22Rv1 (cell line): ENCODE measurements around the gene GAREM2.

ENCODE experiments used
- H3K27ac ChIP-seq: fragments of 450-650 bp; 2 replicates; pipeline ENCODE4 v1.5.1; 2017
- ZFX ChIP-seq: fragments of 450-650 bp; IDR thresholded peaks from 2 replicates; pipeline ENCODE4 v1.6.1; 2017; ENCODE audit warnings: antibody characterized with exemption, borderline replicate concordance
- TF ChIP-seq, protein P1 (sequence below): fragments of 450-650 bp; IDR thresholded peaks from 2 replicates; pipeline ENCODE4 v1.5.1; 2017; ENCODE audit warnings: mild to moderate bottlenecking

The GAREM2 gene

DNA sequence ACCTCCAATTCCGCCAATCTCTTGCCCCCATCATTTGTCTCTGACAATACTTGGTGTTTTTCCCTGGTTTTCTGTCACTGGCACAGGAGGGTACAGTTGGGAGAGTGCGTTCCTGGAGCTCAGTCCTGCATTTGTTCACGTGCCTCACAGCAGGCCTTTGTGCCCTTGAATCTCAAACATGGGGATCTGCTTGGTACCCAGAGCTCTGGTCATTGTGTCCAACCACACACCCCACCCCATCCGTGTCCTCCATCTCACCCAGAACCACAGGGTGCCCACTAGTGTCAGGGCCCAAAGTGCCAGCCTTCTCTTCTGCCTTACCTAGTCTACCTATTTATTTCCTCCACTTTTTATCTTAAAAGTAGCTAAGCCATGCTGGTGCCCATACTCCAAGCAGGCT lies 16.2 kb downstream of the GAREM2 start:
- TF ChIP-seq, protein P1, sequence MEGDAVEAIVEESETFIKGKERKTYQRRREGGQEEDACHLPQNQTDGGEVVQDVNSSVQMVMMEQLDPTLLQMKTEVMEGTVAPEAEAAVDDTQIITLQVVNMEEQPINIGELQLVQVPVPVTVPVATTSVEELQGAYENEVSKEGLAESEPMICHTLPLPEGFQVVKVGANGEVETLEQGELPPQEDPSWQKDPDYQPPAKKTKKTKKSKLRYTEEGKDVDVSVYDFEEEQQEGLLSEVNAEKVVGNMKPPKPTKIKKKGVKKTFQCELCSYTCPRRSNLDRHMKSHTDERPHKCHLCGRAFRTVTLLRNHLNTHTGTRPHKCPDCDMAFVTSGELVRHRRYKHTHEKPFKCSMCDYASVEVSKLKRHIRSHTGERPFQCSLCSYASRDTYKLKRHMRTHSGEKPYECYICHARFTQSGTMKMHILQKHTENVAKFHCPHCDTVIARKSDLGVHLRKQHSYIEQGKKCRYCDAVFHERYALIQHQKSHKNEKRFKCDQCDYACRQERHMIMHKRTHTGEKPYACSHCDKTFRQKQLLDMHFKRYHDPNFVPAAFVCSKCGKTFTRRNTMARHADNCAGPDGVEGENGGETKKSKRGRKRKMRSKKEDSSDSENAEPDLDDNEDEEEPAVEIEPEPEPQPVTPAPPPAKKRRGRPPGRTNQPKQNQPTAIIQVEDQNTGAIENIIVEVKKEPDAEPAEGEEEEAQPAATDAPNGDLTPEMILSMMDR: no peak
- TF ChIP-seq ZFX: no peak
- no peak overlapping the region for H3K27ac ChIP-seq

DNA sequence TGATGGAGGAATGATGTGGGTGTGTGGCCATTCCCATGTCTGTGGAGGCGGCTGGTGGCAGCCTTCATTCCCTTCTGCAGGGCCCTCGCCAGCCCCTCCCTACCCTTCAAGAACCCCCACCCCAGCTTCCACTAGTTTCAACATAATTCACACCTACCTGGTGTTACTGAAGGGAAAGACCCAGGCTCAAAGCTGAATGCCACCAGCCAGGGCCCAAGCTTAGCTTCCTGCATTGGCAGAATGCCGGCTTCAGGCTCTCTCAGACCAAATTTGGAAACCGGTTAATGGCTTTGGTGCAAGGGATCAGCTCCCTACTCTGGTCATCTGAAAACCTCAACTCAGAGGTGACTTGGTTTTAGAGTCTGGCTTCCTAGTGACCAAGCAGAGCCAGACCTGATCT lies 16.9 kb downstream of the GAREM2 start:
- TF ChIP-seq, protein P1: no peak
- TF ChIP-seq ZFX: no peak
- H3K27ac ChIP-seq: no peak overlapping the region

DNA sequence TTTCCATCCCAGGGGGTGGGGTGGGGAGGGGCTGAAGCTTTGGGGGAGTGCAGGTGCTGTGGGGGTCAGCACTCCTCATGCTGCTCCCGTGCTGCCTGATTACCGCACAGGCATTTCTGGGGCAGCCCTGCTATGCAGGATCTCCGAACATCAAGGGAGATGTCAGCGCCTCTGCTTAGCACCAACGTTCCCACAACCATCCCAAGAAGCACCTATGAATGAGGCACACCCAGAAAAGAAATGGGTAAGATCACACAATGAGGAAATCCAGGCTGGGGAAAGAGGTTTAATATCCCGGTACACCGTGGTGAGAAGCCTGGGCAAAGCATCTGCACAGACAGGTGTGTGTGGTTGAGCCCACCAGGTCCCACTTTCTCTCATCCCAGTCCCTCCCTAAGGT lies 17.5 kb downstream of the GAREM2 start:
- no peak overlapping the region for H3K27ac ChIP-seq
- TF ChIP-seq, protein P1: no peak
- no peak for TF ChIP-seq ZFX

DNA sequence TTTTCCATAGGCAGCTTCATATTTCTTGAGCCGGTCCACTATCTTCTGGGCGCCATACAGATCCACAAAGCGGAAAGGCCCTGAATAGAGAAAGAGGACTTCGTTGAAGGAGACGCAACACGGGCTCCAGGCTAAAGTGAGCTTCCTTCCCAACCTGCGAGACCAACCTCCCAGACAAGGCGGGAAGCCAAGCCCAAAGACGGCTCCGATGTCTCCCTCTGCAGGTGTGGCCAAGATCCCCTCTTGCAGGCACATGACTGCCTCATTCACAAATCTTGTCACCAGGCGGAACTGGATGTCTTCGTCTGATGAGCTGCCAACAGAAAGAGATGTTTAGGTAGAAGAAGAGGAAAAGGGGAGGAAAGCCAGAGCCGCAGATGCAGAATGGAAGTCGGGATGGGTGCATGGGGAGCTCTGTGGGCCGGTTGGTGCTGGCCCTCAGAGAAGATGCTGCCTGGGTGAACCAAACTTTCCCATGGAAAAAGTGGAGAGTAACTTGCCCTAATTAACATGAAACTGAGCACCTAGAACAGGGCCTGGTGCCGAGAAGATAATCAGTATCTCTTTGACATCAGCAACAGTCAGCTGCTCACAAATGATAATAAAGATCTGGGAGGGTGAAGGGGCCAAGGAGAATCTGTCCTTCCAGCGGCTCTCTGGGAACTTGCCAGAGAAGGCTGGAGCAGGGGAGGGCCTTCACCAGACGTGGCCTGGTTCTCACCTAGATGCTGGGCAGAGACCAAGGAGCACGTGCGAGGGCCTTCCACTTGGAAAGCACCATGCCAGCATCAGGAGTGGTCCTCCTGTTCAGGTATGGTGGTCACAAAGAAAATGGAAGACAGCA lies 18.6 kb downstream of the GAREM2 start:
- no peak overlapping the region for H3K27ac ChIP-seq
- TF ChIP-seq, protein P1: no peak
- no peak for TF ChIP-seq ZFX

DNA sequence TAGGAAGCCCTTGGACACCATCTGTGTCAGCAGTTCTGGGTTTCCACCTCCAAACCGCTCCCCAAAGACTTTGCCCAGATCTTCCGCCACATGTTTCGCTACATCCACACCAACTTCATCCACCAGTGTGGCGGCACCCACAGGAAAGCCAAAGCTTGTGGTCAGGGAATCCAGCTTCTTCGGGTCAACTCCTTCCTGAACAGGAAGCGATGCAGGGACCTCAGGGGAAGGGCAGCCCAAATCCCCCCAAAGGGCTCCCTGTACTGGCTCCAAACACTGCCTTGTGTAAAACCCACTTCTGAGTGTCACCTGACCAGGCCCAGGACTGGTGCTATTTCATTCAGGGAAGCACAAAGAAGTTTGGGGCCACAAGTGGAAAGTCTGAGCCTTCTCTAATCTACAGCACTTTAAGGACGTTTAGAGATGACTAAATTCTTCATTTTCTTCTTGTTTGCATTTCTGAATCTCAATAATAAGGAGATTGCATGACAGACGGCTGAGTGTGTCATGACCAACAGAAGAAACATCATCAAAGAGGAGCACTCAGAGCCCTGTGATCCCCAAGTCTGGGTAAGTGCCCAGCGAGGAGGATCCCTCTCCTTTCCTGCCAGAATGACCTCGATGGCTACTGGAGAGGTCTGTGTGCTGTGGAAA lies 20.8 kb downstream of the GAREM2 start:
- no peak overlapping the region for H3K27ac ChIP-seq
- TF ChIP-seq, protein P1: no peak
- TF ChIP-seq ZFX: no peak

DNA sequence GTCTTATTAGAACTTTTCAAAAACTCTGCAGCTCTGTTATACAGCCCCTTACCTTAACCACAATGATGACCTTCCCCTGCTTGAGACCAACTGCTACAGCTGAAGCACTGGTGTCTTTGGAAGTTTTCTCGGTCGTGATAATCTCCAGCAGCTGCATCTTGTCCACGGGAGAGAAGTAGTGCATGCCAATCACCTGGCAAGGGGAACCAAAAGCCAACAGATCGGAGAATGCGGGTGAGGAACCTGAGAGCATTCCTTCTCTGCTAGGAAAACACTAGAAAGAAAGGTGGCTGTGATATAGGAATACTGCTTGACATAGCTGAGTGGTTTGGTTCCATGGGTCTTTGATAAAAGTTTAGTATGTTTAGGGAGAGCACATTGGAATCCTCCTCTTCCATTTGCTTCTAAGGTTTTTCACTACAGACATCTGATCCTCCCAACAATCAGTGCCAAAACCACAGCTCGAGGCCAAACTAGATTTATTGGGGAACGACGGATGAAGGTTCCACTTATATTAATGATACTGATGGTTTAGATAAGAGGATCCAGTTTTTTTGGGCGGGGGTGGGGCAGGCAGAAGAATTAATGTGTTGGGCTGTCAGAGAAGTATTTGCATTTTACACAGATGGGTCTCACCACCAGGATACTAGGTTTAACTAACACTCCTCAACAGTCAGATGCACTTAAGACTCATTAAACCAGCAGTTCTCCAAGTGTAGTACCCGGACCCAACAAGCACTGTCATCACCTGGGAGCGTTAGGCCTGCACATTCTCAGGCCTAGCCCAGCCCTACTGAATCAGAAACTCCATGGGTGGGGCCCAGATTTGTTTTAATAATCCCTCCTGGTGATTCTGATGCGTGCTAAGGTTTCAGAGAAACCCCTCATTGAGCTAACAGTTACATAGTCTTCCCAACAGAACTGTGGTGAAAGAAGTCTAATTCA lies 22.4 kb downstream of the GAREM2 start:
- TF ChIP-seq, protein P1: no peak
- TF ChIP-seq ZFX: no peak
- no peak overlapping the region for H3K27ac ChIP-seq
